ENCODE measurements around the gene INSIG2.

The INSIG2 gene

DNA sequence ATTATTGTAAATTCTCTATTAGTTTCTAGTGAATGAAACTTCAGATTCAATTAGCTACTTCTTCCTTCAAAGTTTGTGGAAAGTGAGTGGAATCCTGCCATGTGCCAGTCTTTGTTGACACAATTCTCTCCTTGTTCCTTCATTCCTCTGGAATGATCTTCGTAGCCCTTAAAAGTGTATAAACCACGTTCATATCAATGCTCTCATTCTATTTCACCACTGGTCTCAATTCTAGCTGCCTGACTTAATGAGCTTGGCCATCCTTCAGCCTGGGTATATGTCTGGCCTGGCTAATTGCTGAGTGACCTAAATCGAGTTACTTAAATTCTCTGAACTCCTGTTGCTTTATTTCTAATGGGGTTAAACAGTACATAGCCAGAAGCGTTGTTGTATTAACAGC, 43.5 kb downstream of the INSIG2 start:
- no peak for DNase-seq

DNA sequence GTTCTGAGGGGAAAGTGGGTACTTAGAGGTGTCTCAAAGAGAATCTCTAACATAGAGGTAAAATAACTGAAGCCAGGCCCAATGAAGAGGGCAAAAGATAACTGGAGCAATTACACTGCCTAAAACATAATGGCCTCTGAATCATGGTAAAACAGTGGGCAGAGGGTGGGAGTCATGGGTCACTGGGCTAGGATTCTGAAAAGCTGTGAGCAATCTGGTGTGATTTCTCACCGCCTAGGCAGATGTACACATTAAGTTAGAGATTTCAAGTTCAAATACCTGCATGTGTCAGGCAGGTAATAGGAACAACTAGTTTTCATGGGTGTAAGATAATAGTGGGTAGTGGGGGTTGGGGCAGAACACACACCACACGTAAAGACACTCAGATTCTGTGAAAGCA, 45.6 kb downstream of the INSIG2 start:
- DNase-seq: no peak

DNA sequence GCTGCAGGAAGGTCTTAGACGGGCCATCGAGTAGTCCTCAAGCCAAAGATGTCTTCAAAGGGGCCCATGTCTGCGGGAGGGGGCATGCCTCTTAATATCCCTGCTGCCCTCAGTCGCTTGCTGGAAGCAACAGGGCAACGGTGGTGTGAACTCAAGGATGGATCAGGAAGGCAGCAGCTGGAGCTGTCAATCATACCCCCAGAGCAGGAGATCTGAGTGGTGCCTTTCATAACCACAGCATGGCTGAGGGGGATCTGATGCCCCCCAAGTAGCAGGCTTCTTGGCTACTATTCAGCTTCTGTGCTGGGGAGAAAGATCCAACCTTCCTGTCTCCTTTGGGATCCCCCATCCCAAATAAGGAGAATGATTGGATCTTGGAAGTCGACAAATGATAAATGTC, 46.4 kb downstream of the INSIG2 start:
- no peak for DNase-seq

DNA sequence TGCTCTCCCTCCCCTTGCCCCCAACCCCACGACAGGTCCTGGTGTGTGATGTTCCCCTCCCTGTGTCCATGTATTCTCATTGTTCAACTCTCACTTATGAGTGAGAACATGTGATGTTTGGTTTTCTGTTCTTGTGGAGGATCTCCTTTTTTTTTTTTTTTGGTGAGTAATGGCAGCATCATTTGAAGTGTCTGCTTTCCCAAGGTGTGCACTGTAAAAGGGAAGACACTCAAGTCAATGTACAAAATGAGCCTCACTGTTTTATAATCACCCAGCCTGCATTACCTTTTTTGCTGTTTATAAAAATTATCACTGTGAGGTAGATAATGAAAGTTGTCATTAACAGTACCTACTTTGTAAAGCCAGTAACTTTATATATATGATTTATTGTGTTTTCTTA, 56.9 kb downstream of the INSIG2 start:
- DNase-seq: no peak

DNA sequence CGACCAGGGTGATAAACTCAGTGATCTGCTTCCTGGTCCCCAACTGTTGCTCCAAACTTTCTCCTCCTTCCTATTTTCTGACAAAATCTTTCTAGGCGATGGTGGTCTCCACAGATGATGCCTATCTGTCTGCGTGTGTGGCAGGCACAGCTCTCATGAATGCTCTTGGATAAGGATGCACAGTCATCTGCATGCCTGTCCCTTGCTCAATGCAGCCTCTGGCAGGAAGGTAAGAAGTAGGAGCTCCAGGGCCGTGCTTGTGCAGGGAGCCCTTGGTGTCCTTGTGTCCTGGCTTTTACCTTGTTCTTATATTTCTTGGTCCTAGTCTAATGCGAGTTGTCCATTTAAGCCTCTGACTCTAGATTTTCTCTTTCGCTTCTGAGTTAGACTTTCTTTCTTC, 57.5 kb downstream of the INSIG2 start:
- no peak for DNase-seq

DNA sequence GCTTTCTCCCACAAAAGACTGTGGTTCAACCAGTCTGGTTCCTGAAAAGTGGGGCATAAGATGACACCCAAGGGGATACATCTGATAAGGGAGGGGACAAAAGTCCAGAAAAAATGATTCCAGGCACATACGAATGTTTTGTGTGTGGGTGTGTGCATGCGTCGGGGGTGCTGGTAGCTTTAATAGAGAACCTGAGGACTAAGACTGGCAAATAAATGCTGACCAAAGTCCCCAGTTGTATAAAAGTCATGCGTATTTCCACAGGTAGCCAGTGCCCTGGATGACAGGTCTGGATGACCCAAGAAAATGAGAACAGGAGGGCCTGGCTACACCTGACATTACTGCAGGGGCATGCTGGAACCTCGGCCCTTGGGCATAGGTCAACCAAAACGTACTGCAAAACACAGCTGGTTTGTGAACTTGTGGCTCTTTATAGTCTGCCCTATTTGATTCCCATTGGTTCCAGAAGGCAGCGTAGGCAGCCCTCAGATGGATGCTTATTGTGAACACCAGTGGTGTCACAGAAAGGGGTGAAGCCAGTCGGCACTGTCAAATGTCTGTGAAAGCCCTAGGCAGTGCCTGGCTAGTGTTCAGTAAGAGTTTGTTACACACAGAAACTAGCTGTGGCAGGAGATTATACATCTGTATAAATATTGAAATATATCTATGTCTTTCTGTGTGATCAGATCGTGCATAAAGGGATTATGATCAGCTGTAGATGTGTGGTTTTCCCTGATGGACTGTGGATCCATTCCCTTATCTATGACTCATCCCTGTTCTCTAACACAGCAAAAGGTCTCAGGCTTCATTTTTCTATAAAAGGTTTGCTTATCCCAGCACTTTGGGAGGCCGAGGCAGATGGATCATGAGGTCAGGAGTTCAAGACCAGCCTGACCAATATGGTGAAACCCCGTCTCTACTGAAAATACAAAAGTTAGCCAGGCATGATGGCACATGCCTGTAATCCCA, 58.3 kb downstream of the INSIG2 start:
- DNase-seq: no peak

DNA sequence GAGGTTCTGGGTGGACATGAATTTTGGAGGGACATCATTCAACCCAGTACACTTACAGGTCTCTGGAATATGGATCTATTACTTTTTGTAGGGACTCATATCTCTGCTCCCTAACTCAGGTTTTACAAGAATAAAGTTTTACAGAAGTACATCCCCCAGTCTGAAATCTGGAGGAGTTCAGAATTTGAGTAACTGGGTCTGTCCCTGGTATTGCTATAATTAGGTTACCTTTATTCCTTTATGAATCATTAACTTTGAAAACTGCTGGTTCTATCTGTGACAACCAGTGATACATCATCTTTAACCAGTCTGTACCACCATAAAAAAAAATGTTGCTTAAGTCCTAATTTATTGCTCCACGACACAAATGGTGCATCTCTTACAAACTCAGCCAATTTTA, 59.9 kb downstream of the INSIG2 start:
- no peak for DNase-seq

GRCh38 chr2:118148809-118149208, 60.5 kb downstream of the INSIG2 start:
- no peak for DNase-seq

DNA sequence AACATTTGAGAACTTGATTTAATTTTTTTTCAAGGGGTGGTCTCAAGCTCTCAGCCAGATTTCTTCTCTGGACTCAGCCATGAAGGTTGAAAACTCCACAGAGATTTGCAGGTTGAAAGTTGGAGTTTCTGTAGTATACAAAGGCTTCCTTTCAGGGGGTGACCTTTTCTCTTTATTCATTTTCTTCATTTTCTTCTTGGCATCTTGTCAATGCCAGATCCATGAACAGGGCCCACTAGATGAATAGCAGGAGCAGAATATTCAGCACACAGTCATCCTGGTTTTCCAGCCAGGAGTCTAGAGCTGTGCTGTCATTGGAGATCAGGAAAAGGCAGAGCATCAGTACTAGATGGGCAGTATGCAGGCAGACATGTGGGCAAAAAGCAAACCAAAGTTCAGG, 62.0 kb downstream of the INSIG2 start:
- no peak for DNase-seq

DNA sequence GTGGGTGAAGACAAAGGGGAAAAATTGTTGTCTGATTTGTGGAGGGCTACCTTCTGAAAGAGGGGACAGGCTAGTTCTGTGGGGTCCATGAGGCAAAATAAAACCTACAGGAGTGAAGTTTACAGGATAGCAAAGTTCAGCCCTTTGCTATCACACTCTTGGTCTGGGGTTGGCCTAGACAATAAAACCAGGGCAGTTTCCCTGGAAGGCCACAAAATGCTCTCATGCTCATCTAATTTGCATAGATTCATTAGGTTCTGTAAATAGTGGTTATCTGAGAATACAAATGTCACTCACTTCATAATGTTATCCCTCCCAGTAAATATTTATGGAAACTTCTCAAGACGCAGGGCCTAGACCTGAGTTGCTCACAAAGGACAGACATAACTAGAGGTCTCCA, 63.6 kb downstream of the INSIG2 start:
- DNase-seq: no peak

DNA sequence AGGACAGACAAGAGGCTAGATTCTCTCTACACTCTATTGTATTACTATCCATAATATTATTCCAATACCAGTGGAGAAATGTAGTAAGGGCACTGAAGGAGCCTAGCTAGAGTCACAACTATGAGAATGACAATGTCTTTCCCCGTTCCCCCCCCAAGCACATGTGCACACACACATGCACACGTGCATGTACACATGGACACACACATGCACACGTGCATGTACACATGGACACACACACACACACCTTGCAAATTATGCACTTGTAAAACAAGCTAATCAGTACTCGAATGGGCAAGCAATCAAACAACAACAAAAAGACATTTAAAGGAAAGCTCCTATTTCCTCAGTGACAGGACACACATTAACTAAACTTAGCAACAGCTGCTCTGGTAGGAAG, 65.2 kb downstream of the INSIG2 start:
- DNase-seq: no peak

GRCh38 chr2:118154176-118154575, 65.9 kb downstream of the INSIG2 start:
- DNase-seq: no peak

Data from activated gamma-delta T cell treated with Interleukin-2 at 50 U/mL for 16 hours (primary cell).